ENCODE data around the gene ANKDD1B.

Gene ANKDD1B

GRCh38 chr5:75720882-75721281 lies 109.6 kb downstream of the ANKDD1B start:
- TF ChIP-seq, protein P1, sequence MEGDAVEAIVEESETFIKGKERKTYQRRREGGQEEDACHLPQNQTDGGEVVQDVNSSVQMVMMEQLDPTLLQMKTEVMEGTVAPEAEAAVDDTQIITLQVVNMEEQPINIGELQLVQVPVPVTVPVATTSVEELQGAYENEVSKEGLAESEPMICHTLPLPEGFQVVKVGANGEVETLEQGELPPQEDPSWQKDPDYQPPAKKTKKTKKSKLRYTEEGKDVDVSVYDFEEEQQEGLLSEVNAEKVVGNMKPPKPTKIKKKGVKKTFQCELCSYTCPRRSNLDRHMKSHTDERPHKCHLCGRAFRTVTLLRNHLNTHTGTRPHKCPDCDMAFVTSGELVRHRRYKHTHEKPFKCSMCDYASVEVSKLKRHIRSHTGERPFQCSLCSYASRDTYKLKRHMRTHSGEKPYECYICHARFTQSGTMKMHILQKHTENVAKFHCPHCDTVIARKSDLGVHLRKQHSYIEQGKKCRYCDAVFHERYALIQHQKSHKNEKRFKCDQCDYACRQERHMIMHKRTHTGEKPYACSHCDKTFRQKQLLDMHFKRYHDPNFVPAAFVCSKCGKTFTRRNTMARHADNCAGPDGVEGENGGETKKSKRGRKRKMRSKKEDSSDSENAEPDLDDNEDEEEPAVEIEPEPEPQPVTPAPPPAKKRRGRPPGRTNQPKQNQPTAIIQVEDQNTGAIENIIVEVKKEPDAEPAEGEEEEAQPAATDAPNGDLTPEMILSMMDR (IDR thresholded peaks at IDR 0.05; ENCODE audit: insufficient read depth, low read length, poor library complexity, severe bottlenecking): no peak
- no peaks in the 10 kb centered on the region for H3K27me3 ChIP-seq (replicated peaks; ENCODE audit: control insufficient read depth, insufficient read depth, low read length)
- H3K4me3 ChIP-seq (replicated peaks; ENCODE audit: low read depth, low read length): no peak overlapping the region
- no peaks in the 10 kb centered on the region for H3K36me3 ChIP-seq (ENCODE audit: control insufficient read depth, insufficient read depth, low read length)
- no peak for DNase-seq (ENCODE audit: extremely low read depth, insufficient read length)
